Cortex of kidney (tissue), 1 donor: Measurements from ENCODE around the gene RLIM.
"Not testable (repeated sequence)": the region's sequence is repeated elsewhere in the genome, so short reads cannot be mapped to it uniquely, and the experiment has no call there.

ENCODE experiments used
- DNase-seq: peaks from one replicate; lab custom pipeline; 2025; lab: John Stamatoyannopoulos, UW

The RLIM gene

DNA sequence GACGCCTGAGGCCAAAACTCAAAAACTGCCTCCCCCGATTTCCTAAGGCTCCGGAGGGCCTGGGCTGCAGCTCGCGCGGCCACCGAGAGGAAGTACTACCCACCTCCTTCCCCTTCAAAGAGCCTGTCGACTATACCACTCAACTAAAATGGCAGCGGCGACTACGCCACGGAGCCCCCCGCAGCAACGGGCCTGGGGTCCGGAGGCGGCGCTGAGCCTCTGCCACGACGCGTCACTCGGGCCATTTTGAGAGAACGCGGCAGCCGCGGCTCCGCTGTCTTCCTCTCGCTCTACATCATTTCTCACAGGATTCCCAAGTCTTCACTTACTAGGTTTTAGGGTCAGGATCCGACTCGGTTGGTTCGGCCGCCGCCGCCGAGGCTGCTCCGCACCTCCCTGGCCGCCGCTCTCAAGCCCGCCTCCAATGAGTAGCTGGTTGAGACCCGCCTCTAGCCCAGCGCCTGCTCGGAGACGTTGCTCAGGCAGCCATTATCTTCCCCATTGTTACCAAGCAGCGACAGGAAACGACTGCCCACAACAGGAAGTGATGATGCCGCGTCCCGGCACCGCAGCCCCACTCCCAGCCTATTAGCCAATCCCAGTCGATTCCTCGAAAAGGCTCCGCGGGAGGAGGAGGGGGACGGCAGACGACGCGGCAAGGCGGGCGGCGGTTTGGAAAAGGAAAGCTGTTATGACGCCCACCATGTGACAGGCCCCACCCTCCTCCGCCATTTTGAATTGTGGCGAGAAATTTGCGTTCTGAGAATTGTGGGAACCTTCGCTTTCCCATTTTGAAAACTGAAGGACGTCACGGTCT is at the start of gene RLIM:
Gene RLIM (minus strand): TSS at position 532 of the 817 bp plus-strand sequence. CDS start 18,647 bp downstream, outside the sequence.
- DNase-seq = peak; percentile 7

DNA sequence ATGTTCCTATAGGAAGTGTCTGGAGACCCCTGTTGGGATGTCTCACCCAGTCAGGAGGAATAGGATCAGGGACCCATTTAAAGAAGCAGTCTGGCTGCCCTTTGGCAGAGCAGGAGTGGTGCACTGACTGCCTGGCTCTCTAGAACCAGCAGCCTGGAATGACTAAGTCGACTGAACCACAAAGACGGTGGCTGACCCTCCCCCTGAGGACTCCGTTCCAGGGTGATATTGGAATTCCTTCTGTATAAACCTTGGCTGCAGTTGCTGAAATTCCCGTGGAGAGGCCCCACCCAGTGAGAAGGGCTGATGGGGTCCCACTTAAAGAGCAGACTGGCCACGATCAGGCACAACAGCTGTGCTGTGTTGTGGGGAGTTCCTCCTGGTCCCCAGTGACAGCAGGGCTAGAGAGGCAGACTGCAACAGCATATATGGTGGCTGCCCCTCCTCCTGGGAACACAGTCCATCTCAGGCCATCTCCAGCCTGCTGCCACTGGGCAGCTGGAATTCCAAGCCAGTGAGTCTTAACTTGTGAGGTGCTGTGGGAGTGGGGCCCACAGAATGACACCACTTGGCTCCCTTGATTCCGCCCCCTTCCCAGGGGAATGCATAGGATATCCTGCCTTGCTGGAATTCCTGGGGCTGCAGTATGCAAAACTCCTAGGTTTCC is 41.8 kb upstream of the RLIM start:
- DNase-seq = no peak

GRCh38 chrX:74654953-74655352 is 40.5 kb upstream of the RLIM start:
- DNase-seq = not testable (repeated sequence)

GRCh38 chrX:74636749-74637314 is 22.4 kb upstream of the RLIM start:
- no peak for DNase-seq

DNA sequence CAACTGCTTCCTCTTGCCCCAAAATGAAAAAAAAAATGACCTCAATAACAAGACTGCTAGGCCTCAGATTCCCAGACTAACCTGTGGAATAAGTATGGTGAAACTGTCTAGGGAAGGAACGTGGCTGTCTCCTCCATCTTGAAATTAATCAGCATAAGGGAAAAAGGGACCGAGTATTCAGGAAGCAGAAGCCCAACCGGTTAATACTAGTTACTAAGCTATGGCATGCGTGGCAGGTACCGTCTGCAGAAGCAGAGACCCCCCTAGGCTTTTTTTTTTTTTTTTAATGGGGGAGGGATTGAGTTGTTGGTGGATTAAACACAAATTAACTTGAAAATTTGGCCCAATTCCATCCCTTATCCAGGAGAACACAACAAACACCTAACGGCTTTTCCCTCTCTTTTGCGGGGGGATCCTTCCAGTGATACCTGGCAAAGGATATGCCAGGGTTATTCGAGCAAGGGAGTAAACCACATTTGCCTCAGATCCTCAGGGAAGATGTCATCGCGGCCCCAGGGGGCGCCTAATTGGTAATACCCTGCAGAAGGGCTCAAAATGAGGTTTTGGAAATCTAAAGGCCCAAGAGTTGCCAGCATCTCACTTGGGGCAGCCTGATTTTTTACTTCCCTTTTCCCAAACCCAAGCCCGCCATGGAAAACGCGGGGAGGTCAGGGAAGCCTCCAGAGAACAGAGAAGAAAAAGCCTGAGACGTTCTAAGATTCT is 893 bp downstream of the RLIM start:
- DNase-seq = no peak

DNA sequence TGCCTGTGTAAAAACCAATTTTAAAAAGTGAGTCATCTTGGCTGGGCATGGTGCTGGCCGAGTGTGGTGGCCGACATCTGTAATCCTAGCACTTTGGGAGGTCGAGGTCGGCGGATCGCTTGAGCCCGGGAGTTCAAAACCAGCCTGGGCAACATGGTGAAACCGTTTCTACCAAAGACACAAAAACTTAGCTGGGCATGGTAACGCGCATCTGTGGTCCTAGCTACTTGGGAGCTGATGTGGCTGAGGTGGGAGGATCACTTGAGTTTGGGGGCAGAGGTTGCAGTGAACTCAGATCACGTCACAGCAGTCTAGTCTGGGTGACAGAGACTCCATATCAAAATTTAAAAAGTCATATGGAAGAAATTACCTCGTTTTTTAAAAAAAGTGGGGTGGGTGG is 7.6 kb downstream of the RLIM start:
- no peak for DNase-seq

DNA sequence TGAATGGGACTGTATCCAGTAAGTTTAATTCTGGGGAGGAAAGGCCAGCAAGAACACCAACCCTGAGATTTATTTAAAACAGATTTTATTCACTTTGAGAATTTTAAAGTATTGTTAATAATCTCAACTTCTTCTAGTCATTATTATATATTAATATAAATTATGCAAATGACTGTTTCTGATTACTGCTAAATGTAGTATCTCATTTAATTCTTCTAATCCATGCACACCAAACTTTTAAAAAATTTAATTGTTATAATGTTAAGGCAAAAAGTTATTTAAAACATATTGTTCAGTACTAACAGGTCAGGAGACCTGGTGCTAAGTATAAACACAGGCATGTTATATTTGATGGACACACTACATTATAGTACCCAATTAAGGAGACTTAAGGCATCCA is 8.1 kb downstream of the RLIM start:
- no peak for DNase-seq

DNA sequence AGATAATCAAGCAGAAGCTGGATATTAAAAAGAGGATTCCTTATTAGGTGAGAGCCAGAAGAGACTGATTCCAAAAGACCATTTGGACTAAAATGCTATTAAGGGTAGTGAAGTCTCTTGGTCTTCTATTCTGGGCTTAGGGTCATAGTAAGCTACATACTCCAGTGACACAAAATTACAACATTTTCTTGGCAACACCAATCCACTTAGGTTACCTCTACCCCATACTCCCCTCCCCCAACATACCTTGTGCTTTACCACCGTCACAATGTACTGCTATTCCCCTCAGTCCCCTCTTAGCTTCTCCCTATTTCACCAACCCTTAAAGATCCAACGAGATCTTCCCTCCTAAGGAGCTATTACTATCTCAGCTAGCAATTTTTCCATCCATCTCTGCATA is 11.4 kb downstream of the RLIM start:
- no peak for DNase-seq

GRCh38 chrX:74602142-74602541 is 12.3 kb downstream of the RLIM start:
- DNase-seq = no peak

GRCh38 chrX:74593593-74593992 is 20.8 kb downstream of the RLIM start:
- DNase-seq = no peak

- DNase-seq = no peak
Measured at GRCh38 chrX:74585766-74586165, 28.7 kb downstream of the RLIM start.

GRCh38 chrX:74579597-74580198 is 34.7 kb downstream of the RLIM start:
- no peak for DNase-seq

DNA sequence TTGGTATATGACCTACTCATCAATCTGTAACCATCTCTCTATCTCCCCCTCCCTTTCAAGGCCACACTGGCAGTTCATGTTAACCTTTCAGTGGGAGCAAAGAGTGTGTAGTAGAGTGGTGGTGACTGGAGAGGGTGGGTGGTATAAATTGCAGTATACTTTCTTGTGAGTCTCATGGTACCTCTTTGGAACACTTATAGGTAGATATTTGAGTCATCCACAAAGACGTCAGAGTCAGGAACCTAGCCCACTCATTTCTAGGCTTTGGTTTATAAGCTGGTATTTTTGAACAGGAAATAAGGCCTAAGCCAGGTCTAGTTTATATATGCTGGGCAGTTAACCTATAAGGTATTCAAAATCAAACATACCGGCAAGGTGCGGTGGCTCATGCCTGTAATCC is 36.3 kb downstream of the RLIM start:
- no peak for DNase-seq

DNA sequence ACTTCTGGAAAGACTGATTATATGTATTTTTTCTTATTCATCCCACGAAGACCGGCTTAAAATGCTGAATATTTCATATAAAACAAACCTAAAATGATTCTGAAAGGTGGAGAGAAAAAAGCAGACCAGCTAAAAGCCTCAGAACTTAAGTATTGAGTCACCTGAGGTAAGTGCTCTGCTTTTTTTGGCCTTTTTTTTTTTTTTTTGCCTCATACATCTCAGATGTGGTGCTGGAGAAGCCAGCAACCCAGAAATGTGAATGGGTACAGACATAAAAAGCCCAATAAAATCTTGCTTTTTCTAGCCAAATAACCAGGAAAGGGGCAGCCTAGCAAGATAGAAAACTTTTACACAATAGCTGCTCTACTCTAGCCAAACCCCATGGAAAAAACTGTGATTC is 57.0 kb downstream of the RLIM start:
- DNase-seq = no peak

- DNase-seq = no peak
Measured at GRCh38 chrX:74551934-74552333, 62.5 kb downstream of the RLIM start.

- peak; percentile 6 for DNase-seq
Measured at GRCh38 chrX:74550295-74550802, 64.1 kb downstream of the RLIM start.

DNA sequence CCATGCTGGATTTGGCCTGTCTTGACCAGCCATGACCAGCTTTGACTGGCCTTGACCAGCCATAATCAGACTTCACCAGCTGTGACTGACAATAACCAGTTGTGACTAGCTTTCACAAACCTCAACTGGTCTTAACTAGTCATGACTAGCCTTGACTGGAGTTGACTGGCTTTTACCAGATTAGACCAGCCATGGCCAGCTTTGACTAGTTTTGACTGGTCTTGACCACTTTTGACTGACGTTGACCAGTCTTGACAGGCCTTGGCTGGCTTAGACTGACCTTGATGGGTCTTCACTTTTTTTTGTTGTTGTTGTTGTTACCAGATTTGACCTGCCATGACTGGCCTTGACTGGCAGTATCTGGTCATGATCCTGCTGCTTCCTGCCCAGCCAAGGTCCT is 67.4 kb downstream of the RLIM start:
- no peak for DNase-seq

DNA sequence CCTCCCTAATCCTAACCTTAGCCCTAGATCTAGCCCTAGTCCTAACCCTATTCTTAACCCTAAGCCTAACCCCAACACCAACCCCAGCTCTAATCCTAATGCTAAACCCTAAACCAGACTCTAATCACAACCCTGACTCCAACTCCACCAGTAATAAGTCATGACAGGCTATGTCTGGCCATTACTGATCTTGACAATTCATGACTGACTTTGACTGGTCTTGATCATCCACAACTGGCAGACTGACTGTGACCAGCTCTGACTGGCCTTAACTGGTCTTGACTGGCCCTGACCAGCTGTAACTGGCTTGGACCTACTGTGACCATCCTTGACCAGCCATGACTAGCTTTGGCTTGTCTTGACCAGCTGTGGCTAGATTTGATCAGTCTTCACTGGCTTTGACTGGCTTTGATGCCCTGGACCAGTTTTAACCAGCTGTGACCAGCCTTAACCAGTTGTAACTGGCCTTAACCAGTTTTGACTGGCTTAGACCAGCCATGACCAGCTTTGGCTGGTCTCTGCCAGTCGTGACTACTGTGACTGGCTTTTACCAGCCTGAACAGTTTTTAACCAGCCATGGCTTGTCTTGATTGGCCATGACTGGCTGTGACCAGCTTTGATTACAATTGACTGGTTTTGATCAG is 68.4 kb downstream of the RLIM start:
- no peak for DNase-seq

DNA sequence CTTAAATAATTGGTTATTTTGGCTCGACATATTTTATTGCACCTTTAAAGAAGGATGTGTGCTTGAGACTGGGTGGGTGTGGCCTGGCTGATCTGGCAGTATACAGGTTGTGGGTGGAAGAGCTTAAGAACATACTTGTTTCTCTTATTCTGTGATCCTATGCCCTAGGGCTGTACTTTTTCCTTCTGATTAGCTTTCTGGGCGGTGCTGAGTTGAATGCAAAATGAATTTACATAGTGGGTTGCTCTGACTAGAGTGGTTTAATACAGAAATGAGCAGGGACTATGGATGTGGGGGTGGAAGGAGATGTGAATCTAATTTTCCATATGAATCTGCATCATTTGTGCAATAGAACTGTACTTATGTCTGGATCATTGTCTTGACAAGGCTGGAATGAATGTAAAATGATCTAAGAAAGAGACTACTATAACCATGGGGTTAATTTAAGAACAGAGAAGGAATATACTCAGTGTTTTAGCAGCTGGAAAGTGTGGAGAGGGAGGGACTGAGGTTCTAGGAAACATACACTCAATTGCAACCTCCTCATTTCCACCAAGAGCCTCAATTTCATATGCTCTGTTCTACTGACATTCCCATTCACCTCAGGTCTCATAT is 73.7 kb downstream of the RLIM start:
- DNase-seq = no peak

- peak; percentile 15 for DNase-seq
Measured at GRCh38 chrX:74536832-74537371, 77.5 kb downstream of the RLIM start.
